SU-DHL-6 (cell line): ENCODE measurements around the gene PRDM16.

ENCODE experiments used
- CTCF ChIP-seq: fragments of 200-600 bp; sonication (generic); IDR thresholded peaks from one replicate; pipeline ENCODE4 v1.5.1; 2017; ENCODE audit warnings: antibody characterized with exemption, mild to moderate bottlenecking, low read length, moderate library complexity; ENCODE audit not compliant: insufficient read depth, poor library complexity, severe bottlenecking
- EZH2phosphoT487 ChIP-seq: fragments of 200-600 bp; sonication (generic), shearing (Covaris generic); conservative IDR thresholded peaks from 2 replicates; pipeline ENCODE4 v1.6.1; 2018; ENCODE audit warnings: mild to moderate bottlenecking, antibody characterized with exemption, low read length, moderate library complexity, mixed read lengths

GRCh38 chr1:3407021-3407420 lies 338.0 kb downstream of the PRDM16 start:
- TF ChIP-seq CTCF (no peak), EZH2phosphoT487 (no peak)
